Bronchial epithelial cell (primary cell): Measurements from ENCODE around the gene GPATCH3. TPM values are rescaled to one million over a fixed set of nuclear protein-coding genes. Genes with fewer than 3 reads are reported as not detected.
"Not testable (repeated sequence)": the region's sequence is repeated elsewhere in the genome, so short reads cannot be mapped to it uniquely, and the experiment has no call there.

Experiments
- DNase-seq: peaks from one replicate; pipeline ENCODE4 v3.0.0-alpha.2; 2010; ENCODE audit warnings: low read depth
- FAIRE-seq: peaks from 2 replicates; lab custom pipeline; 2011; peaks lifted over from hg19 to GRCh38; lab: Jason Lieb, UNC
- H3K27me3 ChIP-seq: 2 replicates; pipeline ENCODE4 v1.5.1; 2011; ENCODE audit warnings: low read length; ENCODE audit not compliant: control insufficient read depth, insufficient read depth
- H3K36me3 ChIP-seq: 2 replicates; pipeline ENCODE4 v1.5.1; 2011; ENCODE audit warnings: low read length; ENCODE audit not compliant: control insufficient read depth, insufficient read depth
- H3K4me3 ChIP-seq: 2 replicates; pipeline ENCODE4 v1.5.1; 2011; ENCODE audit warnings: mild to moderate bottlenecking, low read depth, low read length, control low read depth
- CTCF ChIP-seq: IDR thresholded peaks from 2 replicates; pipeline ENCODE4 v1.5.1; 2011; ENCODE audit warnings: mild to moderate bottlenecking, moderate library complexity, low read length, control low read depth, inconsistent platforms; ENCODE audit not compliant: insufficient read depth, severe bottlenecking
- total RNA-seq: library from RNA; depleted of rRNA; stranded (reverse); fragments of >200 nt; gene quantifications from 2 replicates; pipeline ENCODE4 v1.2.1, GENCODE V29; 2014

GPATCH3 gene
- total RNA-seq, 1 donor from 2014 or later, result 7.6 TPM

- Histone ChIP-seq H3K4me3 (no peak overlapping the region), H3K27me3 (no peaks in the 10 kb centered on the region), H3K36me3 (peaks cover 29% of the 10 kb centered on the region)
- no peak for FAIRE-seq
- no peak for TF ChIP-seq CTCF
- no peak for DNase-seq
These were observed 12.0 kb downstream of the GPATCH3 start for GRCh38 chr1:26888231-26888630.

GRCh38 chr1:26887125-26887524, 13.1 kb downstream of the GPATCH3 start:
- DNase-seq (peak; percentile 41), FAIRE-seq (no peak)
- Histone ChIP-seq H3K36me3 (peaks cover 30% of the 10 kb centered on the region), H3K27me3 (no peaks in the 10 kb centered on the region), H3K4me3 (no peak overlapping the region)
- peak; percentile 59 for TF ChIP-seq CTCF

GRCh38 chr1:26882696-26883463, 17.4 kb downstream of the GPATCH3 start:
- TF ChIP-seq CTCF, result no peak
- H3K36me3 ChIP-seq, result peaks cover 25% of the 10 kb centered on the region
- H3K4me3 ChIP-seq, result no peak overlapping the region
- FAIRE-seq (no peak), DNase-seq (no peak)
- no peaks in the 10 kb centered on the region for H3K27me3 ChIP-seq

DNA sequence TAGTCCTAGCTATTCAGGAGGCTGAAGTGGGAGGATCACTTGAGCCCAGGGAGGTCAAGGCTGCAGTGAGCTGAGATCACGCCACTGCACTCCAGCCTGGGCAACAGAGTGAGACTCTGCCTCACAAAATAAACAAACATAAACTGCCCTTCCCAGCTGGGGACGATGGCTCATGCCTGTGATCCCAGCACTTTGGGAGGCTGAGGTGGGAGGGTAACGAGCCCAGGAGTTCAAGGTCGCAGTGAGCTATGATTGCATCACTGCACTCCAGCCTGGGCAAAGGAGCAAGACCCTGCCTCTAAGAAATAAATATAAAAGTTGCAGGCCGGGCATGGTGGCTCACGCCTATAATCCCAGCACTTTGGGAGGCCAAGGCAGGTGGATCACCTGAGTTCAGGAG, 18.7 kb downstream of the GPATCH3 start:
- peaks cover 25% of the 10 kb centered on the region for H3K36me3 ChIP-seq
- not testable (repeated sequence) for FAIRE-seq, DNase-seq, H3K27me3 ChIP-seq, H3K4me3 ChIP-seq

DNA sequence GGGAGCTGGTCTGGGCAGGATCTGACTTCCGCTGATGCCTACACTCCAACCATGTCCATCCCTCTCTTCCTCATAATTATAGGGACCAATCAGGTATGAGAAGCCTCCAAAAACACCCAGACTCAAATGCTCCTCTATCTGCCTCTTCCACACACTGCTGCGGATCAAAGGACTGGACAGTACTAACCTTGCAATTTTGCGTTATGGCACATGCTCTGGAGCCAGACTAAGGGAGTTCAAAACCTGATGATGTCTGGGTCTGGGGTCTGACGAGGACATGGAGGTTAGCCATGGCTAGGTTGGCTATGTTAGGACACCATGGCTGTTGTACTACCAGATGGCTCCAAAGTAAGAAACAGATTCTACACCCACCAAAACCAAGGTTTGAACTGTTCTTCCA, 20.5 kb downstream of the GPATCH3 start:
- FAIRE-seq (no peak), DNase-seq (no peak)
- Histone ChIP-seq H3K36me3 (peaks cover 19% of the 10 kb centered on the region), H3K4me3 (no peak overlapping the region), H3K27me3 (no peaks in the 10 kb centered on the region)
- TF ChIP-seq CTCF, result no peak

DNA sequence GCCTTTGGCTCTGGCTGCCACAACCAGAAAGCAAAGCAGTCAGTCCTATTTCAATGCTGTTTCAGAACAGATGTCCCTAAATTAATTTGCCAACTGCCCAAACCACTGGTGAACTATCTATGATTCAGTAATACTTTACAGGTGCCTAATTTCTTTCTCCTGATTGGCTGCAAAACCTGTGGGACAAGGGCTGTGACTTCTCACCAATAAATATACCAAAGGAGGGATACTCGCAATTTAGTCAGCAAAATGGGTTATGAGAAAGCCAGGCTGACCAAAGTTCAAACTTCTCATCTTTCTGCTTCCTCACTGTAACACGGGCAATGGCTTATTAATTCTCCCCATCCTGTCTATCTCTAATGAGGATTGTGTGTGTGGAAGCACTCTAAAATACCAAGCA, 22.9 kb downstream of the GPATCH3 start:
- no peak overlapping the region for H3K4me3 ChIP-seq

More for the DNA sequence above, 22.9 kb downstream of the GPATCH3 start:
- DNase-seq, result no peak
- H3K27me3 ChIP-seq, result no peaks in the 10 kb centered on the region
- no peak for TF ChIP-seq CTCF
- no peak for FAIRE-seq
- peaks cover 4% of the 10 kb centered on the region for H3K36me3 ChIP-seq
